HepG2 (cell line): ENCODE measurements around the gene WNK1.

ENCODE experiments used
- CHD2 ChIP-seq: IDR thresholded peaks from 2 replicates; pipeline ENCODE4 v1.6.1; 2011; ENCODE audit warnings: low read depth, low read length, improper control_type of control experiment
- HDAC2 ChIP-seq: sonication (generic); formaldehyde crosslinking; IDR thresholded peaks from 2 replicates; pipeline ENCODE4 v1.4.0; 2020; ENCODE audit warnings: missing genetic modification reagents
- JUND ChIP-seq: sonication (generic); formaldehyde crosslinking; IDR thresholded peaks from 2 replicates; pipeline ENCODE4 v1.8.0; 2022; ENCODE audit warnings: mild to moderate bottlenecking, missing genetic modification reagents
- SAFB2 ChIP-seq: sonication (generic); formaldehyde crosslinking; IDR thresholded peaks from 2 replicates; pipeline ENCODE4 v1.5.1; 2020; ENCODE audit warnings: missing genetic modification reagents, low read depth, mild to moderate bottlenecking, borderline replicate concordance
- YY1 ChIP-seq: IDR thresholded peaks from 2 replicates; pipeline ENCODE4 v1.6.1; 2011; ENCODE audit warnings: low read length, low read depth, moderate library complexity, mild to moderate bottlenecking; ENCODE audit not compliant: insufficient read depth, insufficient replicate concordance
- ZFP37 ChIP-seq: sonication (generic); formaldehyde crosslinking; IDR thresholded peaks from 2 replicates; pipeline ENCODE4 v1.4.0; 2020; ENCODE audit warnings: missing genetic modification reagents, borderline replicate concordance
- ZNF567 ChIP-seq: sonication (generic); formaldehyde crosslinking; IDR thresholded peaks from 2 replicates; pipeline ENCODE4 v1.8.1; 2023; ENCODE audit warnings: mild to moderate bottlenecking, missing genetic modification reagents, borderline replicate concordance
- TF ChIP-seq, protein P1 (sequence below): sonication (generic); formaldehyde crosslinking; IDR thresholded peaks from 2 replicates; pipeline ENCODE4 v1.4.0; 2020; ENCODE audit warnings: mild to moderate bottlenecking, missing genetic modification reagents, borderline replicate concordance
- TF ChIP-seq, protein P2 (sequence below): sonication (generic); formaldehyde crosslinking; IDR thresholded peaks from 2 replicates; pipeline ENCODE4 v1.8.1; 2023; ENCODE audit warnings: missing genetic modification reagents, inconsistent platforms, borderline replicate concordance
- TF ChIP-seq, protein P3 (sequence below): IDR thresholded peaks from 2 replicates; pipeline ENCODE4 v1.6.1; 2016; ENCODE audit warnings: missing genetic modification reagents, missing compliant biosample characterization
- TF ChIP-seq, protein P4 (sequence below): sonication (generic); formaldehyde crosslinking; IDR thresholded peaks from 2 replicates; pipeline ENCODE4 v1.9.0; 2021; ENCODE audit warnings: missing genetic modification reagents, borderline replicate concordance
- TF ChIP-seq, protein P5 (sequence below), 2 experiments: IDR thresholded peaks; 2 replicates each; pipeline ENCODE4 v1.6.1; 2011 to 2012; ENCODE audit warnings: low read length in 2 of 2, borderline replicate concordance in 1 of 2, low read depth in 1 of 2, mild to moderate bottlenecking in 1 of 2, moderate library complexity in 1 of 2

DNA sequence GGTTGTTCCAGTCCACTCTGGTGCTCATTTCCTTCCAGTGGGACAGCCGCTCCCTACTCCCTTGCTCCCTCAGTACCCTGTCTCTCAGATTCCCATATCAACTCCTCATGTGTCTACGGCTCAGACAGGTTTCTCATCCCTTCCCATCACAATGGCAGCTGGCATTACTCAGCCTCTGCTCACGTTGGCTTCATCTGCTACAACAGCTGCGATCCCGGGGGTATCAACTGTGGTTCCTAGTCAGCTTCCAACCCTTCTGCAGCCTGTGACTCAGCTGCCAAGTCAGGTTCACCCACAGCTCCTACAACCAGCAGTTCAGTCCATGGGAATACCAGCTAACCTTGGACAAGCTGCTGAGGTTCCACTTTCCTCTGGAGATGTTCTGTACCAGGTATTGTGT, 127.3 kb downstream of the WNK1 start:
- no peak for TF ChIP-seq SAFB2 (CRISPR knock-in tag)
- TF ChIP-seq YY1 = no peak
- TF ChIP-seq, protein P1, sequence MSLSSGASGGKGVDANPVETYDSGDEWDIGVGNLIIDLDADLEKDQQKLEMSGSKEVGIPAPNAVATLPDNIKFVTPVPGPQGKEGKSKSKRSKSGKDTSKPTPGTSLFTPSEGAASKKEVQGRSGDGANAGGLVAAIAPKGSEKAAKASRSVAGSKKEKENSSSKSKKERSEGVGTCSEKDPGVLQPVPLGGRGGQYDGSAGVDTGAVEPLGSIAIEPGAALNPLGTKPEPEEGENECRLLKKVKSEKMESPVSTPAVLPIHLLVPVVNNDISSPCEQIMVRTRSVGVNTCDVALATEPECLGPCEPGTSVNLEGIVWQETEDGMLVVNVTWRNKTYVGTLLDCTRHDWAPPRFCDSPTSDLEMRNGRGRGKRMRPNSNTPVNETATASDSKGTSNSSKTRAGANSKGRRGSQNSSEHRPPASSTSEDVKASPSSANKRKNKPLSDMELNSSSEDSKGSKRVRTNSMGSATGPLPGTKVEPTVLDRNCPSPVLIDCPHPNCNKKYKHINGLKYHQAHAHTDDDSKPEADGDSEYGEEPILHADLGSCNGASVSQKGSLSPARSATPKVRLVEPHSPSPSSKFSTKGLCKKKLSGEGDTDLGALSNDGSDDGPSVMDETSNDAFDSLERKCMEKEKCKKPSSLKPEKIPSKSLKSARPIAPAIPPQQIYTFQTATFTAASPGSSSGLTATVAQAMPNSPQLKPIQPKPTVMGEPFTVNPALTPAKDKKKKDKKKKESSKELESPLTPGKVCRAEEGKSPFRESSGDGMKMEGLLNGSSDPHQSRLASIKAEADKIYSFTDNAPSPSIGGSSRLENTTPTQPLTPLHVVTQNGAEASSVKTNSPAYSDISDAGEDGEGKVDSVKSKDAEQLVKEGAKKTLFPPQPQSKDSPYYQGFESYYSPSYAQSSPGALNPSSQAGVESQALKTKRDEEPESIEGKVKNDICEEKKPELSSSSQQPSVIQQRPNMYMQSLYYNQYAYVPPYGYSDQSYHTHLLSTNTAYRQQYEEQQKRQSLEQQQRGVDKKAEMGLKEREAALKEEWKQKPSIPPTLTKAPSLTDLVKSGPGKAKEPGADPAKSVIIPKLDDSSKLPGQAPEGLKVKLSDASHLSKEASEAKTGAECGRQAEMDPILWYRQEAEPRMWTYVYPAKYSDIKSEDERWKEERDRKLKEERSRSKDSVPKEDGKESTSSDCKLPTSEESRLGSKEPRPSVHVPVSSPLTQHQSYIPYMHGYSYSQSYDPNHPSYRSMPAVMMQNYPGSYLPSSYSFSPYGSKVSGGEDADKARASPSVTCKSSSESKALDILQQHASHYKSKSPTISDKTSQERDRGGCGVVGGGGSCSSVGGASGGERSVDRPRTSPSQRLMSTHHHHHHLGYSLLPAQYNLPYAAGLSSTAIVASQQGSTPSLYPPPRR (CRISPR knock-in tag) = no peak
- TF ChIP-seq HDAC2 (CRISPR knock-in tag) = no peak
- TF ChIP-seq, protein P2, sequence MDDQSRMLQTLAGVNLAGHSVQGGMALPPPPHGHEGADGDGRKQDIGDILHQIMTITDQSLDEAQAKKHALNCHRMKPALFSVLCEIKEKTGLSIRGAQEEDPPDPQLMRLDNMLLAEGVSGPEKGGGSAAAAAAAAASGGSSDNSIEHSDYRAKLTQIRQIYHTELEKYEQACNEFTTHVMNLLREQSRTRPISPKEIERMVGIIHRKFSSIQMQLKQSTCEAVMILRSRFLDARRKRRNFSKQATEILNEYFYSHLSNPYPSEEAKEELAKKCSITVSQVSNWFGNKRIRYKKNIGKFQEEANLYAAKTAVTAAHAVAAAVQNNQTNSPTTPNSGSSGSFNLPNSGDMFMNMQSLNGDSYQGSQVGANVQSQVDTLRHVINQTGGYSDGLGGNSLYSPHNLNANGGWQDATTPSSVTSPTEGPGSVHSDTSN (CRISPR knock-in tag) = no peak
- TF ChIP-seq, protein P3, sequence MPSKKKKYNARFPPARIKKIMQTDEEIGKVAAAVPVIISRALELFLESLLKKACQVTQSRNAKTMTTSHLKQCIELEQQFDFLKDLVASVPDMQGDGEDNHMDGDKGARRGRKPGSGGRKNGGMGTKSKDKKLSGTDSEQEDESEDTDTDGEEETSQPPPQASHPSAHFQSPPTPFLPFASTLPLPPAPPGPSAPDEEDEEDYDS (CRISPR knock-in tag) = no peak
- no peak for TF ChIP-seq CHD2
- no peak for TF ChIP-seq ZNF567 (CRISPR knock-in tag)
- TF ChIP-seq, protein P4, sequence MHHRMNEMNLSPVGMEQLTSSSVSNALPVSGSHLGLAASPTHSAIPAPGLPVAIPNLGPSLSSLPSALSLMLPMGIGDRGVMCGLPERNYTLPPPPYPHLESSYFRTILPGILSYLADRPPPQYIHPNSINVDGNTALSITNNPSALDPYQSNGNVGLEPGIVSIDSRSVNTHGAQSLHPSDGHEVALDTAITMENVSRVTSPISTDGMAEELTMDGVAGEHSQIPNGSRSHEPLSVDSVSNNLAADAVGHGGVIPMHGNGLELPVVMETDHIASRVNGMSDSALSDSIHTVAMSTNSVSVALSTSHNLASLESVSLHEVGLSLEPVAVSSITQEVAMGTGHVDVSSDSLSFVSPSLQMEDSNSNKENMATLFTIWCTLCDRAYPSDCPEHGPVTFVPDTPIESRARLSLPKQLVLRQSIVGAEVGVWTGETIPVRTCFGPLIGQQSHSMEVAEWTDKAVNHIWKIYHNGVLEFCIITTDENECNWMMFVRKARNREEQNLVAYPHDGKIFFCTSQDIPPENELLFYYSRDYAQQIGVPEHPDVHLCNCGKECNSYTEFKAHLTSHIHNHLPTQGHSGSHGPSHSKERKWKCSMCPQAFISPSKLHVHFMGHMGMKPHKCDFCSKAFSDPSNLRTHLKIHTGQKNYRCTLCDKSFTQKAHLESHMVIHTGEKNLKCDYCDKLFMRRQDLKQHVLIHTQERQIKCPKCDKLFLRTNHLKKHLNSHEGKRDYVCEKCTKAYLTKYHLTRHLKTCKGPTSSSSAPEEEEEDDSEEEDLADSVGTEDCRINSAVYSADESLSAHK (CRISPR knock-in tag) = no peak
- no peak for TF ChIP-seq JUND
- TF ChIP-seq ZFP37 (CRISPR knock-in tag) = no peak
- TF ChIP-seq, protein P5, sequence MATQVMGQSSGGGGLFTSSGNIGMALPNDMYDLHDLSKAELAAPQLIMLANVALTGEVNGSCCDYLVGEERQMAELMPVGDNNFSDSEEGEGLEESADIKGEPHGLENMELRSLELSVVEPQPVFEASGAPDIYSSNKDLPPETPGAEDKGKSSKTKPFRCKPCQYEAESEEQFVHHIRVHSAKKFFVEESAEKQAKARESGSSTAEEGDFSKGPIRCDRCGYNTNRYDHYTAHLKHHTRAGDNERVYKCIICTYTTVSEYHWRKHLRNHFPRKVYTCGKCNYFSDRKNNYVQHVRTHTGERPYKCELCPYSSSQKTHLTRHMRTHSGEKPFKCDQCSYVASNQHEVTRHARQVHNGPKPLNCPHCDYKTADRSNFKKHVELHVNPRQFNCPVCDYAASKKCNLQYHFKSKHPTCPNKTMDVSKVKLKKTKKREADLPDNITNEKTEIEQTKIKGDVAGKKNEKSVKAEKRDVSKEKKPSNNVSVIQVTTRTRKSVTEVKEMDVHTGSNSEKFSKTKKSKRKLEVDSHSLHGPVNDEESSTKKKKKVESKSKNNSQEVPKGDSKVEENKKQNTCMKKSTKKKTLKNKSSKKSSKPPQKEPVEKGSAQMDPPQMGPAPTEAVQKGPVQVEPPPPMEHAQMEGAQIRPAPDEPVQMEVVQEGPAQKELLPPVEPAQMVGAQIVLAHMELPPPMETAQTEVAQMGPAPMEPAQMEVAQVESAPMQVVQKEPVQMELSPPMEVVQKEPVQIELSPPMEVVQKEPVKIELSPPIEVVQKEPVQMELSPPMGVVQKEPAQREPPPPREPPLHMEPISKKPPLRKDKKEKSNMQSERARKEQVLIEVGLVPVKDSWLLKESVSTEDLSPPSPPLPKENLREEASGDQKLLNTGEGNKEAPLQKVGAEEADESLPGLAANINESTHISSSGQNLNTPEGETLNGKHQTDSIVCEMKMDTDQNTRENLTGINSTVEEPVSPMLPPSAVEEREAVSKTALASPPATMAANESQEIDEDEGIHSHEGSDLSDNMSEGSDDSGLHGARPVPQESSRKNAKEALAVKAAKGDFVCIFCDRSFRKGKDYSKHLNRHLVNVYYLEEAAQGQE (IDR thresholded peaks at IDR 0.05; ENCODE audit: borderline replicate concordance in 1 of 2, low read depth in 1 of 2, low read length in 2 of 2) = no peak
